ENCODE results near the gene C16orf82. TPM values are rescaled to one million over a fixed set of nuclear protein-coding genes. Genes with fewer than 3 reads are reported as not detected.

The C16orf82 gene
- total RNA-seq, 1 experiment from 2014 or later: not detected

Other genes with a start within 250 kb of the C16orf82 start
- 5.0 and 7.8 TPM in 2 replicates for gene KDM8, start 136.6 kb downstream of the C16orf82 start, total RNA-seq (2014; rRNA removed)
- gene NSMCE1, start 201.8 kb downstream of the C16orf82 start, total RNA-seq (2014; rRNA removed): 25.9 and 32.5 TPM in 2 replicates
- gene IL4R, start 247.0 kb downstream of the C16orf82 start, total RNA-seq (2014; rRNA removed): 25.1 and 32.1 TPM in 2 replicates

All from PC-3 (cell line).